ENCODE data around the gene MAP3K3.

DNA sequence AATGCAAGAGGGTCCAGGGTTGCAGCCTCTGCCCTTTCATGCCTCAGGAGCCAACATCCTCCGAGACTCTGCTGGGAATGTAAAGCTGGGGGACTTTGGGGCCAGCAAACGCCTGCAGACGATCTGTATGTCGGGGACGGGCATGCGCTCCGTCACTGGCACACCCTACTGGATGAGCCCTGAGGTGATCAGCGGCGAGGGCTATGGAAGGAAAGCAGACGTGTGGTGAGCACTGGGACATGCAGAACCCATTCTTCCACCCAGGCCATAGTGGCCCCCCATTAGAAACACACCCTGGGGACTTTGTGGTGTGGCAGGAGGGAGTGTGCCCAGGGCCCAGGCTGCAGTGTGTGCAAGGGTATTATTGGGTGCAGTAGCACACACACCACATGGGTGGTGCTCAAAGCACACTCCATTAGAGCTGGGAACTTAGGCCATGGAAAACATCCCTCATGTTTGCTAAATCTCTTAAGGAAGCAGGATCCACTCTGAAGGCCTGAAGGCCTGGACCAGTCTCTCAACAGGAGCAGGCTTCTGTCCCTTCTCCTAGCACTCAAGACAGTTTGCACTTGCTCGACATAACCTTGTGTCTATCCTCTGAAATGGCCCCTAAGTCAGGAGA is 70.1 kb downstream of the MAP3K3 start:
- TF ChIP-seq POLR2A (IDR thresholded peaks at IDR 0.05) (no peak), CTCF (IDR thresholded peaks at IDR 0.05) (no peak)

All from tibial nerve (tissue), 3 donors.